OCI-LY7 (cell line): ENCODE measurements around the gene KLLN.

Experiments
- CTCF ChIP-seq: fragments of 200-600 bp; sonication (generic); conservative IDR thresholded peaks from 2 replicates; pipeline ENCODE4 v1.5.1; 2014; ENCODE audit warnings: mild to moderate bottlenecking, antibody characterized with exemption, low read length, moderate library complexity, mixed read lengths
- EZH2phosphoT487 ChIP-seq: fragments of 200-600 bp; sonication (generic); IDR thresholded peaks from 2 replicates; pipeline ENCODE4 v1.6.1; 2018; ENCODE audit warnings: low read depth, borderline replicate concordance, mild to moderate bottlenecking, mixed run types, antibody characterized with exemption, low read length, moderate library complexity, mixed read lengths

- TF ChIP-seq CTCF (no peak), EZH2phosphoT487 (no peak)
These were observed 27.2 kb downstream of the KLLN start for GRCh38 chr10:87836098-87836497.
